ENCODE data around the gene ADAMTS12.

DNA sequence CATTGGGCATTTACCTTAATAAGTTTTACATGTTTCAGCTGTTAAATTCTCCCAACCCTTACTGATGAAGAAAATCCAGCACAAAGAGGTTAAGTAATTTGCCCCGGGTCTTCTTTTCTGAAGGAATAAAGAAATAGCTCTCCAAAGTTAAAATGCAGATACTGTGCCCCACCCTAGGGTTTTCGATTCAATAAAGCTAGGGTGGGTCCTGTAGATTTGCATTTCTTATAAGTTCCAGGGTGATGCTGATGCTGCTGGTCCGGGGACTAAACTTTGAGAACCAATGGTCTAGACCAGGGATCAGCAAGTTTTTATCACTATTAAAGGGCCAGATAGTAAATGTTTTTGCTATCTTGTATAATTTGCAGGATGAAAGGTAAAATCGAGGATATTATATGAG, 156.7 kb downstream of the ADAMTS12 start:
- TF ChIP-seq, protein P1, sequence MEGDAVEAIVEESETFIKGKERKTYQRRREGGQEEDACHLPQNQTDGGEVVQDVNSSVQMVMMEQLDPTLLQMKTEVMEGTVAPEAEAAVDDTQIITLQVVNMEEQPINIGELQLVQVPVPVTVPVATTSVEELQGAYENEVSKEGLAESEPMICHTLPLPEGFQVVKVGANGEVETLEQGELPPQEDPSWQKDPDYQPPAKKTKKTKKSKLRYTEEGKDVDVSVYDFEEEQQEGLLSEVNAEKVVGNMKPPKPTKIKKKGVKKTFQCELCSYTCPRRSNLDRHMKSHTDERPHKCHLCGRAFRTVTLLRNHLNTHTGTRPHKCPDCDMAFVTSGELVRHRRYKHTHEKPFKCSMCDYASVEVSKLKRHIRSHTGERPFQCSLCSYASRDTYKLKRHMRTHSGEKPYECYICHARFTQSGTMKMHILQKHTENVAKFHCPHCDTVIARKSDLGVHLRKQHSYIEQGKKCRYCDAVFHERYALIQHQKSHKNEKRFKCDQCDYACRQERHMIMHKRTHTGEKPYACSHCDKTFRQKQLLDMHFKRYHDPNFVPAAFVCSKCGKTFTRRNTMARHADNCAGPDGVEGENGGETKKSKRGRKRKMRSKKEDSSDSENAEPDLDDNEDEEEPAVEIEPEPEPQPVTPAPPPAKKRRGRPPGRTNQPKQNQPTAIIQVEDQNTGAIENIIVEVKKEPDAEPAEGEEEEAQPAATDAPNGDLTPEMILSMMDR (conservative IDR thresholded peaks at IDR 0.05 in 1 of 2, IDR thresholded peaks at IDR 0.05 in 1 of 2; ENCODE audit: low read depth in 1 of 2, low read length in 2 of 2): no peak
- TF ChIP-seq EZH2 (IDR thresholded peaks at IDR 0.05; ENCODE audit: low read length, missing control alignments): no peak
